Stimulated activated naive CD8-positive, alpha-beta T cell treated with anti-CD3 and anti-CD28 coated beads, Interleukin-15, amount 100 ng/mL, for 72 hours (primary cell): Measurements from ENCODE around the gene IGFL3.
"Not testable (repeated sequence)": the region's sequence is repeated elsewhere in the genome, so short reads cannot be mapped to it uniquely, and the experiment has no call there.

Experiments
- ATAC-seq: fragments of 150-1000 bp; cut with Tn5 transposase; 2 replicates; pipeline ENCODE4 v1.10.0; 2021; ENCODE audit warnings: mild to moderate bottlenecking, moderate library complexity
- DNase-seq, 2 donors: peaks; one replicate each; pipeline ENCODE4 v3.0.0; 2021 to 2022
- H3K27ac Mint-ChIP-seq, 2 donors: one replicate each; pipeline ENCODE4 v1.8.0; 2022; ENCODE audit warnings: mild to moderate bottlenecking in 2 of 2, mixed read lengths in 2 of 2, moderate library complexity in 2 of 2
- H3K27me3 Mint-ChIP-seq: one replicate; pipeline ENCODE4 v1.8.0; 2022; ENCODE audit warnings: mixed read lengths
- H3K4me1 Mint-ChIP-seq: one replicate; pipeline ENCODE4 v1.8.0; 2022; ENCODE audit warnings: mild to moderate bottlenecking, mixed read lengths
- H3K4me3 Mint-ChIP-seq, 2 donors: one replicate each; pipeline ENCODE4 v1.8.0; 2022; ENCODE audit warnings: mild to moderate bottlenecking in 2 of 2, mixed read lengths in 2 of 2, moderate library complexity in 1 of 2
- H3K9me3 Mint-ChIP-seq, 2 donors: one replicate each; pipeline ENCODE4 v1.8.0; 2022; ENCODE audit warnings: mixed read lengths in 2 of 2

IGFL3 gene

DNA sequence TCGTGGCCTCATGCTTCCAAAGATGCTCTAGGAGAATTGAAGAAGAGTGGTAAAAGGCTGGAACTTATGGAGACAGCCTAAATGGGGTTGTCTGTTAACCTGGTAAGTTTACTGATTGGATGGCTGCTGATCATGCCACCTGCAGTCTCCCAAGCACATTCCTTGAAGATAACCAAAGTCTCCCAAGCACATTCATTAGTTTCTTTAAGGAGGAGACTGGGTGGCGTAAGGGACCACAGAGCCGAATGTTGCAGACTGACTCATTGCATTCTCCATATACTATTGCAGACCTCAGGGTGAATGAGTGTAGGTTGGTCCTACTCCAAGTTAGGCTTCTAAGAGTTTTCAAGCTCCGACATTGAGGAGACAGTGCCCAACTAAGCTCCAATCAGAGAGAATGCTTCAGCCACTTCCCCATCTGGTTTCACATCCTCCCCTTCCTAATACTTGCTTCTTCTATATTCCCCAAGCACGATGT lies at the start of gene IGFL3:
TSS of gene IGFL3 (minus strand) at position 51 of the 478 bp plus-strand sequence. CDS start at position 12, 39 bp downstream.
- Mint-ChIP-seq H3K4me1 (no peaks in the 10 kb centered on the region), H3K4me3 (no peak within 1 kb of the TSS), H3K27ac (no peak within 1 kb of the TSS), H3K9me3 (no peaks in the 10 kb centered on the region), H3K27me3 (peaks cover 78% of the 10 kb centered on the region)
- no peak for DNase-seq
- ATAC-seq = no peak

DNA sequence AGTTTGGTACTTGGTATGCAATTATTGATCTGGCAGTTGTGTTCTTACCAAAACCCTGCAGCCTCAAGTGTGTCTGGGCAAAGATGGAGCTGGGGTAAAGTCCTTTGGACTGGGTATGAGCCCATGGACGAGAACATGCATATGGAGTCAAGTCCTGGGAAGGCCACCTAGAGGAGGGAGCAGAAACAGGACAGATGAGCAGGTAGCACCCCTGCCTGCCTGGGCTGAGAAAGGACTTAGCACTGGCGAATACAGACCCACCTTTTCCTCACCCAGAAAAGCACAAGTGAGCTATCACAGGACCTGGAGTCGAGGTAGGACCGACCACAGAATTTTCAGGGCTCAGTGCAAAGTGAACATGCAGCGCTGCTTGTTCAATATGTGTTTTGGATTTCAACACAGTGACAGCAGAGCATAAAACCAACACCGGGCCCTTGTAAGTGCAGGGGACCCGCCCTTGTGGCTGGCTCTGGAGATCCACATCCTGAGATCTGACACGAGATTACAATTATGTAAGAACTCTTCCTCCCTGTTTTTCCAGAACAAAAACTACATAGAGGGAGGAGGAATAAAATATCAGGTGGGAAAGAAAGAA lies 49.5 kb upstream of the IGFL3 start:
- Mint-ChIP-seq H3K4me1 (no peaks in the 10 kb centered on the region), H3K4me3 (no peak overlapping the region), H3K27me3 (peaks cover 86% of the 10 kb centered on the region), H3K9me3 (peaks cover 10 to 16% of the 10 kb centered on the region in 2 donors), H3K27ac (no peak overlapping the region)
- no peak for DNase-seq
- no peak for ATAC-seq

DNA sequence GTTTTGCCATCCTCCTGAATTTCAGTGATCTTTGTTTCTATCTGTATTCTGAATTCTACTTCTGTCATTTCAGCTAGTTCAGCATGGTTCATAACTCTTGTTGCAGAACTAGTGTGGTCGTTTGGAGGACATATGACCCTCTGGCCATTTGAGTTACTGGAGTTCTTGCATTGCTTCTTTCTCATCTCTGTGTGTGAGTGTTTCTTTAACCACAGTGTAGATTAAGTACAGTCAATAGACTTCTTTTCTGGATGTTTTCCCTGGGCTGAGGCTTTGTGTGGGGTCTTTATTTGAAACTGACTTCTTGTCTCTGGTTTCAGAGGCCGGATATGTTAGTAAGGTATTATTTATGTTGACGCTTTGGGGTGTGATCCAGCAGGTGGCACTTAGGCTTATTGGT lies 38.2 kb upstream of the IGFL3 start:
- no peak for DNase-seq
- Mint-ChIP-seq H3K4me3 (no peak overlapping the region), H3K27ac (no peak overlapping the region), H3K27me3 (peaks cover 71% of the 10 kb centered on the region), H3K9me3 (peaks cover 20 to 38% of the 10 kb centered on the region in 2 donors), H3K4me1 (no peaks in the 10 kb centered on the region)
- ATAC-seq = no peak

DNA sequence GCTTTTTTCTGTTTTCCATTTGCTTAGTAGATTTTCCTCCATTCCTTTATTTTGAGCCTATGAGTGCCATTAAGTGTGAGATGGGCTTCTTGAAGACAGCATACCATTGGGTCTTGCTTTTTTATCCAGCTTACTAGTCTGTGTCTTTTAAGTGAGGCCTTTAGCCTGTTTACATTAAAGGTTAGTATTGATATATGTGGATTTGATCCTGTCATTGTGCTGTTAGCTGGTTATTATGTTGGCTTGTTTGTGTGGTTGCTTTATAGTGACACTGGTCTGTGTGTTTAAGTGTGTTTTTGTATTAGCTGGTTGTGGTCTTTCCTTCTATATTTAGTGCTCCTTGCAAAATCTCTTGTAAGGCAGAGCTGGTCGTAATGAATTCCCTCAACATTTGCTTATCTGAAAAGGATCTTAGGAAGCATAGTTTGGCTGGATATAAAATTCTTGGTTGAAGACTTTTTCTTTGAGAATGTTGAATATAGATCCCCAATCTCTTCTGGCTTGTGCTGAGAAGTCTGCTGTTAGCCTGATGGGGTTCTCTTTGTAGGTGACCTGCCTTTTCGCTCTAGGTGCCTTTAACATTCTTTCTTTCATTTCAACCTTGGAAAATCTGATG lies 37.3 kb upstream of the IGFL3 start:
- not testable (repeated sequence) for H3K27ac Mint-ChIP-seq, DNase-seq, ATAC-seq, H3K4me1 Mint-ChIP-seq, H3K4me3 Mint-ChIP-seq
- Mint-ChIP-seq H3K9me3 (peaks cover 20 to 38% of the 10 kb centered on the region in 2 donors), H3K27me3 (peaks cover 65% of the 10 kb centered on the region)

DNA sequence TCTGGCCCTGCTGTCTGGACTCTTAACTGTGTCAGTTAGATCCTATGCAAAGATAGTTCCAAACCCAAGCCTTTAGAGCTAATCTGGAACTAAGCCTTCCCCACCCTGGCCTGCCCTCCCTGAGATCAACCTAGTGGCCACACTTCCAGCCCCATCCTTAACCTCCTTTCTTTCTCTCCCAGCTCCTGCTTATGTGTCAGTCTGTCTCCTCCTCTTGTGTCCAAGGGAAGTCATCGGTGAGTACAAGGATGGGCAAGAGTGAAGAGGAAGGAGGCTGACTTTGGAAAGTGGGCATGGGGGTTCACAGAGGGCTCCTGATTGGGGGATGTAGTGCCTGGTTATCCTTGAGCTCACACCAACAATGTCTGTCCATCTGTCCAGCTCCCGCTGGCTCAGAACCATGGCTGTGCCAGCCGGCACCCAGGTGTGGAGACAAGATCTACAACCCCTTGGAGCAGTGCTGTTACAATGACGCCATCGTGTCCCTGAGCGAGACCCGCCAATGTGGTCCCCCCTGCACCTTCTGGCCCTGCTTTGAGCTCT lies 35.8 kb upstream of the IGFL3 start:
- no peak overlapping the region for H3K4me3 Mint-ChIP-seq
- DNase-seq = no peak
- H3K27ac Mint-ChIP-seq = no peak overlapping the region

DNA sequence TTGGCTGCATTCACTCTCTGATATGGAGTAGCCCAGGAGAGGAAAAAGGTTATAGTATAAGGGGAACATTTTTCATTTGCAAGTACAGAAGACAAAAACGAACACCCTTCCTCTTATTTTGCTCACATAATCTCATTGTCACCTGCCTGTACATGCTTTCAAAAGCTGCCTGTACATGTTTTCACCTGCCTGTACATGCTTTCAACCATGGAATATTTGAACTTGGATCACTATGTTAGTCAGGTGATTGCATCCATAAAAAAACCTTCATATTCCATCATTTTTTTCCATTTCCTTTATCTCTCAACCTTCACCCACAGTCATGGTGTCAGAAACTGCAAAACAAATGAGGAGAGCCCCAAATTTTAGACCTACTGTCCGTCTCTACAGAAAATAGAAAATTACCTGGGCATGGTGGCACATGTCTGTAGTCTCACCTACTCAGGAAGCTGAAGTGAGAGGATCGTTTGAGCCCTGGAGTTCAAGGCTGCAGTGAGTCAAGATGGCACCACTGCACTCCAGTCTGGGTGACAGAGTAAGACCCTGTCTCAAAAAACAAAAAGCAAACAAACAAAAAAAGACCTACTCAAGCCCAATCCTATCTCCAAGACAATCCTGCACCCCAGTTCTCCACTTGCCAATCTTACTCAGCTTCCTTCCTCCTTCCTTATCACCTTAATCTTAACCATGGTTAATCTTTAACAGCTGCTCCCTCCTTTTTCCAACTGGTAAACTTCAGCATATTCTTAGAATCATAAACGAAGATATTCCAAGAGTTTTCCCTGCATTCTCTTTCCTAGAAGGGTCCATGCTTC lies 35.1 kb upstream of the IGFL3 start:
- Mint-ChIP-seq H3K4me3 (no peak overlapping the region), H3K27ac (peak overlapping the region in 1 of 2 donors; percentile 4), H3K27me3 (peaks cover 69% of the 10 kb centered on the region), H3K9me3 (peaks cover 20 to 38% of the 10 kb centered on the region in 2 donors), H3K4me1 (no peaks in the 10 kb centered on the region)
- DNase-seq (no peak), ATAC-seq (no peak)

More for the DNA sequence above, 35.8 kb upstream of the IGFL3 start:
- ATAC-seq = no peak
- Mint-ChIP-seq H3K4me1 (no peaks in the 10 kb centered on the region), H3K9me3 (peaks cover 20 to 38% of the 10 kb centered on the region in 2 donors), H3K27me3 (peaks cover 63% of the 10 kb centered on the region)

DNA sequence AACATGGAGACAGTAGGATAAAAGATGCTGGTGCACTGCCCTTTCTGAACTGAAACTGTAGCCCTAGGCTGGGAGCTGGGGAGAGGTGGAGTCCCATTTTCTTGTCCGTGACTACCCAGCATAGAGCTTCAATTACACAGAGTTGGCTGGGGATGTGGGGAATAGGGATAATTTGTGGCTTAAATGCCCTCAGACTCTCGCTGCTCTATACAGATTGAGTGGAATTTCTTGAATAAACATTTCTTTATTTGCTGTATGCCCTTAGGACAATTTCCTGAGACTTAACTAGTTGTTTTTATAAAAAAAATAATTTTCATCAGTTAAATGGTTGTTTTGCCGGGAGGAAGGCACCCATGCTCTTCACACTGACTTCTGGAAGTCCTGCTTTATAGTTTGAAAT lies 30.7 kb upstream of the IGFL3 start:
- peaks cover 72% of the 10 kb centered on the region for H3K27me3 Mint-ChIP-seq
- no peak overlapping the region for H3K4me3 Mint-ChIP-seq
- H3K4me1 Mint-ChIP-seq = peaks cover 4% of the 10 kb centered on the region
- no peak for ATAC-seq
- no peak overlapping the region for H3K27ac Mint-ChIP-seq
- no peak for DNase-seq
- H3K9me3 Mint-ChIP-seq = peaks cover 5% of the 10 kb centered on the region in 2 donors

DNA sequence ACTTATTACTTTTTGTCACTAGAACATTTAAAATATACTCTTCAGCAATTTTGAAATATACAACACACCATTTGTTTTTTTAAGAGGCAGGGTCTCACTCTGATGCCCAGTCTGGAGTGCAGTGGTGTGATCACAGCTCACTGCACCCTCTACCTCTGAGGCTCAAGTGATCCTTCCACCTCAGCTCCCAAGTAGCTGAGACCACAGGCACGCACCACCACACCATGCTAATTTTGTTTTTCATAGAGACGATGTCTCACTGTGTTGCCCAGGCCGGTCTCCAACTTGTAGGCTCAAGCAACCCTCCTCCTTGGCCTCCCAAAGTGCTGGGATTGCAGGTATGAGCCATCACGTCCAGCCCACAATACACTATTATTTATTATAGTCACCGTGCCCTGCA lies 26.1 kb upstream of the IGFL3 start:
- no peak overlapping the region for H3K4me3 Mint-ChIP-seq
- H3K4me1 Mint-ChIP-seq = peaks cover 17% of the 10 kb centered on the region
- peaks cover 83% of the 10 kb centered on the region for H3K27me3 Mint-ChIP-seq
- DNase-seq (no peak), ATAC-seq (no peak)
- H3K27ac Mint-ChIP-seq = no peak overlapping the region
- H3K9me3 Mint-ChIP-seq = no peaks in the 10 kb centered on the region

DNA sequence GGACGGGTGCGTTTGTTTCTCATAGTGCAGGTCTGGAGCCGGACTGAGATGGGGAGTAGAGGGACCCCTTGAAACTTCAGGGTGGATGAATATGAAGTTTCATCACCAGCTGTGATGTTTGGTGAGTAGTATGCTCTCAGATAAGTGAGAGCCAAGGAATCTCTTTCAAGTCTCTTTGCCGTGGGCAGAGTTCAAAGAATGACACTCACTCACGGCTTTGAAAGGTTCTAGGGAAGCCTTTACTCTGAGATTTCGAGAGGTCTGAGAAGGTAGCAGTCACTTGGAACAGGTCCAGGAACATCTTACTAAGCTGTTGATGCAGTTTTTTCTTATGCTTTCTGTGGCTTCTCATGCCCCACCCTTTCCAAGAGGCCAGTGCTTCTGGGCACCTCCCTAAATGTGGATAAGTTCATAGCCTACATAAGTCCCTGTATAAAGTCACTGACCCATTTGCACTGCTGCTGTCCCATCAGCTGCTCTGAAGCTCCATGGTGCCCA lies 23.4 kb upstream of the IGFL3 start, which contains the start of gene IGFL2:
TSS of gene IGFL2 (plus strand) at position 448 of the 498 bp plus-strand sequence. CDS start at position 489, 41 bp downstream.
- Mint-ChIP-seq H3K27me3 (peaks cover 83% of the 10 kb centered on the region), H3K4me3 (no peak within 1 kb of the TSS), H3K9me3 (no peaks in the 10 kb centered on the region), H3K4me1 (peaks cover 12% of the 10 kb centered on the region), H3K27ac (no peak within 1 kb of the TSS)
- ATAC-seq (peak; percentile 56), DNase-seq (no peak)

DNA sequence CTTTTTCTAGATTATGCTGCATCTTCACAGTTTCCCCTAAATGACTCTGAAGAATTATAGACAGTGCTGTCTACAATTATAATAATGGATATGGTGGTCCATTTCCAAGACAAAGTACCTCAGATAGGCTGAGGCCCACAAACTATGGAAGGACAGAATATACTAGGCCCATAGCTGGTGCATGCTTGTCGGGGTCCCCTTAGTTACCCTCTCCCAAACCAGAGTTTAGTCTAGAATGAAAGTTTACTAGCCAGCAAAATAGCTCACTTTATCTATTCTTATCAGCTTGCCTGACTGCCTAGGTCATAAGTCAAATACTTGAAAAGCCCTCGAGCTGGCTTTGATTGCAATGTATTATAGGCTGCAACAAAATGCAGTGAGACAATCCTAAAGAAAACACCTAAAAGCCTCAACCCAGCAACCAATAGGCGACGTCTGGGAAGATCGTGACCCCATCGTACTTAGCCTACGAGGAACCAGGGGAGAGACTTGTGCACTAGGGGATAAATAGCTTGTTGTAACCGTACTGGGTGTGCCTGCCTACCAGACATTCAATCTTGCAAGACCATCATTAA lies 22.8 kb upstream of the IGFL3 start:
- no peak overlapping the region for H3K27ac Mint-ChIP-seq
- ATAC-seq (no peak), DNase-seq (no peak)
- H3K27me3 Mint-ChIP-seq = peaks cover 77% of the 10 kb centered on the region
- no peaks in the 10 kb centered on the region for H3K9me3 Mint-ChIP-seq
- no peak overlapping the region for H3K4me3 Mint-ChIP-seq
- H3K4me1 Mint-ChIP-seq = peaks cover 12% of the 10 kb centered on the region

DNA sequence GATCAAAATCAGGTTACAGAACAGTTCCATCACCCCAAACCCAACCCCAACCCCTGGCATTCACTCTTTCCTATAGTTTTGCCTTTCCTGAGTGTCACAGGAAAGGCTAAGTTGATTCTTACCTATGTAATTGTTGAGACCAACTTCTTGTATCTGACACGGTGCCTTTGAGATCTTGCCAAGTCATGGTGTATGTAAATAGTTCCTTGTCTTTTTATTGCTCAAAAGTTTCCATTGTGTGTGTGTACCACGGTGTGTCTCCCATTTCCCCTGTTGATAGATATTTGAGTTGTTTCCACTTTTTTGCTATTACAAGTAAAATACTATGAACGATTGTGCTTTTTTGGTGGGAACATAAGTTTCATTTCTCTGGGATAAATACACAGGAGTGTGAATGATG lies 20.3 kb upstream of the IGFL3 start:
- no peak for ATAC-seq

DNA sequence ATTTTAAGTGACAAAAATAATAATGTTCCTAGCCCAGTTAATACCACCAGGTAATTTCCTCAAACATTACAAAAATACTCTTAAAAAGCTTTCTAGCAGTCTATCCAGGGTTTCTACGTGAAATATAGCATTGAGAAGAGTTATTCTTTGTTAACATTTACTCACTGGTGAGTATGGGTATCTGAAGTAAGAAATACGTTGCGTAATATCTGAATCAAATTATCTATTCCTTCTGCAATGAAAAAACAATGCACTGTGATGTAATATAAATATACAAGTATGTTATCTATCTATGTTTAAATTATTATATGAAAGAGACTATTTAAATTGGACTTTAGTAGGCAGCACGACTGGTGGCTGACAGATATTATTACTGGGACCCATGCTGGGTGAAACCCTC lies 17.8 kb upstream of the IGFL3 start:
- no peaks in the 10 kb centered on the region for H3K4me1 Mint-ChIP-seq
- no peaks in the 10 kb centered on the region for H3K9me3 Mint-ChIP-seq
- H3K4me3 Mint-ChIP-seq = no peak overlapping the region
- H3K27ac Mint-ChIP-seq = no peak overlapping the region
- H3K27me3 Mint-ChIP-seq = peaks cover 65% of the 10 kb centered on the region
- ATAC-seq = no peak
- DNase-seq = no peak

More for the DNA sequence above, 20.3 kb upstream of the IGFL3 start:
- H3K27me3 Mint-ChIP-seq = peaks cover 66% of the 10 kb centered on the region
- H3K4me3 Mint-ChIP-seq = no peak overlapping the region
- no peak for DNase-seq
- H3K27ac Mint-ChIP-seq = no peak overlapping the region
- H3K9me3 Mint-ChIP-seq = no peaks in the 10 kb centered on the region
- H3K4me1 Mint-ChIP-seq = peaks cover 12% of the 10 kb centered on the region

DNA sequence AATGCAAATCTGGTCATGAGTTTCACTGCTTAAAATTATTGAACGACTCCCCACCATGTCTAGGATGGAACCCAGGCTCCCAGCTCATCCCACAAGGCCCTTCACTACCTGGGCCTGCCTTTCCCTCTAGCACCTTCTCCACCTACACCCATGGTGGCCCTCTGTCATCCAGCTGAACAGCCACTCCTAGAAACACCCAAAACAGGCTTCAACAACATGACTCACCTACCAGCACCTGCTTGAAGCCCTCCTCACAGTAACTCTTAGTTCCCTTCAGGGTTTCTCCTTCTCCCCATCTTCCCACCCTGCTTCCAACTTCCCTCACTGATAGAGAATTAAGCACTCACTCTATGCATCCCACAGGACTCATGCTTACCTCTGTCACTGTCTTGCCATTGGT lies 16.9 kb upstream of the IGFL3 start:
- H3K4me3 Mint-ChIP-seq = no peak overlapping the region
- no peak for DNase-seq
- H3K27me3 Mint-ChIP-seq = peaks cover 64% of the 10 kb centered on the region
- H3K27ac Mint-ChIP-seq = no peak overlapping the region
- ATAC-seq = no peak
- H3K4me1 Mint-ChIP-seq = no peaks in the 10 kb centered on the region
- H3K9me3 Mint-ChIP-seq = no peaks in the 10 kb centered on the region

DNA sequence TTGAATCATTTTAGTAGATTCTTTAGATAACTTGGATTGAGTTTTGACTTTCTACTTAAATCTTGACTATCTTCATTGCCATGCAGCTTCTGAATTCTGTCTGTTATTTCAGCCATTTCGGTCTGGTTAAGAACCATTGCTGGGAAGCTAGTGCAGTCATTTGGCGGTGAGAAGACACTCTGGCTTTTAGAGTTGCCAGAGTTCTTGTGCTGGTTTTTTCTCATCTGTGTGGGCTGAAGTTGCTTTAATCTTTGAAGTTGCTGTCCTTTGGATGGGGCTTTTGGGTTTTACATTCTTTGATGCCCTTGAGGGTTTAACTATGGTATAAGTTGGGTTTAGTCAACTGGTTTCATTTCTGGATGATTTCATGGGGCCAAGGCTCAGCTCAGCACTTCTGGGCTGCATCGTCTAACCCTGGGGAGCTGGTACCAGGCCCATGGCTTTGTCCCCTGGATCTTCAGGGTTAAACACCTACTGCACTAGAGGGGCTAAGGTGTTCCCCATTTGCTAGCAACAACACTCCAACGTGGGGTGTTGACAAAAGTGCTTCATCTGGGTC lies 13.5 kb upstream of the IGFL3 start:
- H3K4me1 Mint-ChIP-seq = no peaks in the 10 kb centered on the region
- no peaks in the 10 kb centered on the region for H3K9me3 Mint-ChIP-seq
- peaks cover 63% of the 10 kb centered on the region for H3K27me3 Mint-ChIP-seq
- H3K27ac Mint-ChIP-seq = no peak overlapping the region
- DNase-seq = no peak
- no peak for ATAC-seq
- H3K4me3 Mint-ChIP-seq = no peak overlapping the region

DNA sequence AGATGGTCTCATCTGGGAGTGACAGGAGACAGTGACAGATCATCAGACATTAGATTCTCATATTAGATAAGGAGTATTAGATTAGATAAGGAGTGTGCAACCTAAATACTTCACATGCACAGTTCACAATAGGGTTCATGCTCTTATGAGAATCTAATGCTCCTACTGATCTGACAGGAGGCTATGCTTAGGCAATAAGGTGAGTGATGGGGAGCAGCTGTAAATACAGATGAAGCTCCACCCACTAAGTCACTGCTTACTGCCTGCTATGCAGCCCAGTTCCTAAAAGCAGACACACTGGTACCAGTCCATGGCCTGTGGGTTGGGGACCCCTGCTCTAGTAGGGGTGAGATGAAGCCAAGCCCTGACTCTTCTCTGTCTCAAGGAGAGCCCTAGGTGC lies 10.0 kb upstream of the IGFL3 start:
- H3K4me1 Mint-ChIP-seq = no peaks in the 10 kb centered on the region
- ATAC-seq = no peak
- no peak overlapping the region for H3K4me3 Mint-ChIP-seq
- peaks cover 72% of the 10 kb centered on the region for H3K27me3 Mint-ChIP-seq
- no peak for DNase-seq
- no peaks in the 10 kb centered on the region for H3K9me3 Mint-ChIP-seq
- H3K27ac Mint-ChIP-seq = no peak overlapping the region
